Activated CD4-positive, alpha-beta T cell treated with anti-CD3 and anti-CD28 coated beads, Interleukin-2, amount 10 ng/mL, durations not matched to agents 24 days and 14 days (primary cell): ENCODE results near the gene WNK1. TPM values are rescaled to one million over a fixed set of nuclear protein-coding genes. Genes with fewer than 3 reads are reported as not detected.
"Not testable (repeated sequence)": the region's sequence is repeated elsewhere in the genome, so short reads cannot be mapped to it uniquely, and the experiment has no call there.

ENCODE experiments used
- DNase-seq: peaks from one replicate; pipeline ENCODE4 v3.0.0; 2022
- H3K27ac Mint-ChIP-seq: one replicate; pipeline ENCODE4 v1.8.0; 2022; ENCODE audit warnings: mild to moderate bottlenecking, mixed read lengths
- H3K27me3 Mint-ChIP-seq: one replicate; pipeline ENCODE4 v1.8.0; 2022; ENCODE audit warnings: mixed read lengths
- H3K36me3 Mint-ChIP-seq: one replicate; pipeline ENCODE4 v1.8.0; 2022; ENCODE audit warnings: low read depth, mild to moderate bottlenecking, mixed read lengths
- H3K4me1 Mint-ChIP-seq: one replicate; pipeline ENCODE4 v1.8.0; 2021; ENCODE audit warnings: mixed read lengths
- H3K4me3 Mint-ChIP-seq: one replicate; pipeline ENCODE4 v1.8.0; 2022; ENCODE audit warnings: mild to moderate bottlenecking, moderate library complexity, mixed read lengths
- H3K9me3 Mint-ChIP-seq: one replicate; pipeline ENCODE4 v1.8.0; 2021; ENCODE audit warnings: mixed read lengths
- intact Hi-C: fragments of 100-400 bp; cut with micrococcal nuclease; formaldehyde crosslinking; loops from one replicate; pipeline ENCODE4 v1.15.1; 2023
- total RNA-seq: library from RNA; stranded (reverse); gene quantifications from 2 replicates; pipeline ENCODE4 v1.2.3, GENCODE V29; 2022

Gene WNK1
- total RNA-seq, 1 donor from 2014 or later, result 156 TPM

DNA sequence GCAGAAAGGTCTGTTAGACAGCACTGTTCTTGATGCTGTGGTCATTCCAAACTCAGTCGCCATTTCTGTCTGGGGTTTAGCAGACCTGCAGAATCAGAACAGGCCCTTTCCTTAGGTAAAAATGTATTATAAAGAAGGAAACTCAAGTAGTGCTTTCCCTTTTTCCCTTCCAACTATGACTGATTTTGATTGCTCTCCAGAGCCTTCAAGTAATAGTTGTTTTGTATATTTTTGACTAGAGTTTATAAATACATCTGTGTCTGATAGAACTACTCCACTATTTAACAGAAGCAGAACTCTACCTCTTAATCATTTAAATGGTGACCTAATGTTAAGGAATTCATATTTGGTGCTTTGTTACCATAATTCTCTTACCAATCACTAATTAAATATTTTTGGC, 74.0 kb downstream of the WNK1 start:
- Mint-ChIP-seq H3K27ac (no peak overlapping the region), H3K36me3 (peaks cover 38% of the 10 kb centered on the region), H3K4me1 (peaks cover 25% of the 10 kb centered on the region), H3K4me3 (no peak overlapping the region), H3K27me3 (no peaks in the 10 kb centered on the region), H3K9me3 (peaks cover 6% of the 10 kb centered on the region)
- no peak for DNase-seq
- intact Hi-C loops, result no loop called here

DNA sequence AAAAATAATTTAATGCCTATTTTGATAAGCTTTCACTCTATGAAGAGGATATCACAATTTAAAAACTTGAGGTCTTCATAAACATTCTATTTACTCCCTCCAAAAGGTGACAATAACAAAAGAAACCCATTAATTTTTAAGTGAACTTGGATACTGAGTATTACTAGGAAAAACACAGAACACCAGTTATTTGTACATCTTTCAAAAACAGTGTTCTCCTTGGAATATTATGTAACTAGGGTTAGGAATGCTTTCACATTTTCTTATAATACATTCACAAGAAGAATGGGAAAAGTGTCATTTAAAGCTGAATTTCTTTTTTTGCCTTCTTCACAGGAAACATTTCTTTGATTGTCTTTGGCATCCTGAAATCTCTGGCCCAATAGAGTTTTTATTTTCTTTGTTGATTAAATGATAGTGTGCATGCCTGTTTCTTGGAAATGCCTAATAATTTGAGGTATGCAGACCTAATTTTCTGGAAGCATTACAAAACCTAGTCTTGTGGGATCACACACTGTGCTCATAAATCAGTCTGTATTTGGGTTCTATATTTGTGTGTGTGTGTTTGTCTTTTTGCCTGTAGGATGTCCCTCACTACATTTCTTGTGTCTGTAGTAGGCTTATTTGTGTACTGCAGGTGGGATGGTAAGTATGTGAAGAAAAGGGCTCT, 76.5 kb downstream of the WNK1 start:
- H3K9me3 Mint-ChIP-seq, result no peaks in the 10 kb centered on the region

DNA sequence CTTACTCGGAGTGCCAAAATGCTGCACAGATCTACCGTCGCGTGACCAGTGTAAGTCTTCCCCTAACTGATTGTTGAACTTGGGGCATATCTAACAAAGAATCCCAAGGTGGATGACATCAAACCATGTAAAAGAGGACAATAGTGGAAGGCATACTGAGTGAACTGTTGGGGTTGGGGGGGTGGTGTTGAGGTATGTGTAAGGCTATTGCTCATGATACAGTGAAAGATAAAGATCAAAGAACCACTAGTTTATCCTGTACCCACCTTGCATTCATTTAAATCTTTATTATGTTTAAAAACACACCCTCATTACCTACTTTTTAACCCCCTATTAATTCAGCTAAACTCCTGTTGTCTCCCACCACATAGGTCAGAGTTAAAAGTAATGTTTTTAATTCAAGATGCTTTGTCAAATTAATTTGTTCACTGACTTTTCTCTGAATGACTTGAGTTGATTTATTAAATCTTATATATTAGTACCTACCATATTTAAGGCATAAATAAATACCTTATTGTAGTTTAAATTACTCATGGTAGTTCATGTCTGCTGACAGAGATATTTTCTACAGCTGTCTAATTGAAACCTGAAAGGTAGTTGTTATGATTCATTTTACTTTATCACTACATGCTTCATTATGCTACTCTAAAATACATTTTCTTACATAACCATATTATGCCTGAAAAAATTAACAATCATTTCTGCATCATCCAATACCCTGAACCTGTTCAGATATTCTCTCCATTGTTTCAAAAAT, 77.9 kb downstream of the WNK1 start:
- Mint-ChIP-seq H3K36me3 (peaks cover 50% of the 10 kb centered on the region), H3K9me3 (no peaks in the 10 kb centered on the region), H3K27ac (no peak overlapping the region), H3K4me3 (no peak overlapping the region), H3K4me1 (peaks cover 15% of the 10 kb centered on the region), H3K27me3 (no peaks in the 10 kb centered on the region)
- intact Hi-C loops, result no loop called here
- no peak for DNase-seq

More for the DNA sequence above, 76.5 kb downstream of the WNK1 start:
- intact Hi-C loops, result no loop called here
- no peak overlapping the region for H3K4me3 Mint-ChIP-seq
- DNase-seq, result no peak
- peaks cover 42% of the 10 kb centered on the region for H3K36me3 Mint-ChIP-seq
- H3K27me3 Mint-ChIP-seq, result no peaks in the 10 kb centered on the region
- peaks cover 13% of the 10 kb centered on the region for H3K4me1 Mint-ChIP-seq
- H3K27ac Mint-ChIP-seq, result no peak overlapping the region

DNA sequence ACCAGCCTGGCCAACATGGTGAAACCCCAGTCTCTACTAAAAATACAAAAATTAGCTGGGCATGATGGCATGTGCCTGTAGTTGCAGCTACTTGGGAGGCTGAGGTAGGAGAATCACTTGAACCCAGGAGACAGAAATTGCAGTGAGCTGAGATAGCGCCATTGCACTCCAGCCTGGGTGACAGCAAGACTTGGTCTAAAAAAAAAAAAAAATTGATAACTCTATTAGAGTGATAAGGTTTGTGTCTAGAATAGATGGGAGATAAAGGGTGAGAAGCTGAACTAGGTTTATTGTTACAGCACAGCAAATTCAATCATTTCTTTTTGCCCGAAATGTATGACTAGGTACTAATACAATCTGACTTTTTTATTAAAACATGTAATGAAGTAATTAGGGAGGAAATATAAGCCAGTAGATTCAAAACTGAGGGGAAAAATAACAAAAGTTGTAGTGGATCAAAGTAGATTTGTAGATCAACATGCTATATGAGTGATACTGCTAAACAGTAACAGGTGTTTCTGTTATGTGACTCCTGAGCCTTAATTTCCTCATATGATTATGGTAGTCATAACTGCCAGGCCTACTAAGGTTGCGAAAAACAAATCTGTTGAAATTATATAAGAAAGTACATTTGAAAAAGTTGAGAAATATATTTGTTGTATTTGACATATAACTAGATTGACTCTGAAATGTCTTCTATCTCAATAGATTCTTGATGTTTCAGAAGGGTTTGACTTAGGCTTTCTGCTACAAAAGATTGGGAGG, 83.6 kb downstream of the WNK1 start:
- intact Hi-C loops, result no loop called here
- Mint-ChIP-seq H3K9me3 (no peaks in the 10 kb centered on the region), H3K4me1 (peaks cover 11% of the 10 kb centered on the region), H3K4me3 (no peak overlapping the region), H3K27me3 (no peaks in the 10 kb centered on the region), H3K27ac (no peak overlapping the region), H3K36me3 (peaks cover 36% of the 10 kb centered on the region)
- DNase-seq, result no peak

DNA sequence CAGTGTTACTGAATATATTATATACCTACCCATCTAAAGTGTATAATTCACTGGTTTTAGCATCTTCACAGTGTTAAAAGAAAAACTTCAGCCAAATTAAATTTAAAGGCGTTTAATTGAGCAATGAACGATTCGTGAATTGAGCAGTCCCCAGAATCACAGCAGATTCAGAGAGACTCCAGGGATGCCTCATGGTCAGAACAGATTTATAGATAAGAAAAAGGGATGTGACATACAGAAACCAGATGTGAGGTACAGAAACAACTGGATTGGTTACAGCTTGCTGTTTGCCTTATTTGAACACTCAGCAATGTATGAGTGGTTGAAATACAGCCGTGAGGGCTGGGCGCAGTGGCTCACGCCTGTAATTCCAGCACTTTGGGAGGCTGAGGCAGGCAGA, 84.6 kb downstream of the WNK1 start:
- H3K9me3 Mint-ChIP-seq, result no peaks in the 10 kb centered on the region
- no peak overlapping the region for H3K27ac Mint-ChIP-seq
- H3K36me3 Mint-ChIP-seq, result peaks cover 35% of the 10 kb centered on the region
- no peak overlapping the region for H3K4me3 Mint-ChIP-seq
- peaks cover 11% of the 10 kb centered on the region for H3K4me1 Mint-ChIP-seq
- no peaks in the 10 kb centered on the region for H3K27me3 Mint-ChIP-seq
- DNase-seq, result no peak
- intact Hi-C loops, result no loop called here

DNA sequence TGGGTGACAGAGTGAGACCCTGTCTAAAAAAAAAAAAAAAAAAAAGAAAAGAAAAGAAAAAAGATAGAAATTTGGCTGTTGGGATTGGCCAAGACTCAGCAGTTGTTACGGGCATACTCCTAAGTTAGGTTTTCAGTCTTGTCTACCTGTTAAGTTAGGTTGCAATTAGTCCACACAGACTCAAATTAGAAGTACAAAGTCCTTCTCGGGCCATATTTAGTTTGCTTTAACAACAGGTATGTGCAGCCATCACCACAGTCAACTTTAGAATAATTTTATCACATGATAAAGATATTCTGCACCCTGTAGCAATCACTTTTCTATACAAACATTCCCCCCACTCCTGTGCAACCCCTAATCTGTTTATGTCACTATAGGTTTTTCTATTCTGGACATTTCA, 85.2 kb downstream of the WNK1 start:
- H3K27ac Mint-ChIP-seq, result no peak overlapping the region
- peaks cover 13% of the 10 kb centered on the region for H3K4me1 Mint-ChIP-seq
- intact Hi-C loops, result no loop called here
- H3K9me3 Mint-ChIP-seq, result no peaks in the 10 kb centered on the region
- no peak overlapping the region for H3K4me3 Mint-ChIP-seq
- H3K36me3 Mint-ChIP-seq, result peaks cover 34% of the 10 kb centered on the region
- no peak for DNase-seq
- no peaks in the 10 kb centered on the region for H3K27me3 Mint-ChIP-seq

DNA sequence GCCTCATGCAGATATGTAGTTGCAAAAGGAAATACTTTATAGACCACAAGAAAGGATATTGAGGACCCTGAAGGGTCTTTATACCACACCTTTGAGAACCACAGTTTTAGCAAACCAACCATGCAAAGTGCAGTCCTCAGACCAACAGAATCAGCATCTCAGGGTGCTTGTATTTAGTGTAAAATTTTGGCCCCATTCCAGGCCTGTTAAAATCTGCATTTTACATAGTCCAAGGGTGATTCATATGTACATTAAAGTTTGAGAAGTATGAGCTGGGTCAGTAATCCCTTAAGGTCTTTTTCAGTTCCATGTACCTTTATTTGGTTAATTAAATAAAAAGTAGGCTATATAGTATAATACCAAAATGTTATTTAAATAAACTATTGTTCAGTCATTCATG, 91.2 kb downstream of the WNK1 start:
- no peaks in the 10 kb centered on the region for H3K27me3 Mint-ChIP-seq
- no peak for DNase-seq
- no peak overlapping the region for H3K27ac Mint-ChIP-seq
- H3K9me3 Mint-ChIP-seq, result no peaks in the 10 kb centered on the region
- no peak overlapping the region for H3K4me3 Mint-ChIP-seq
- H3K36me3 Mint-ChIP-seq, result peaks cover 25% of the 10 kb centered on the region
- intact Hi-C loops, result loop anchor here (10.0 kb wide), 1 partner anchor 101 kb away; the partner anchor contains the start of gene RAD52
- peaks cover 24% of the 10 kb centered on the region for H3K4me1 Mint-ChIP-seq

DNA sequence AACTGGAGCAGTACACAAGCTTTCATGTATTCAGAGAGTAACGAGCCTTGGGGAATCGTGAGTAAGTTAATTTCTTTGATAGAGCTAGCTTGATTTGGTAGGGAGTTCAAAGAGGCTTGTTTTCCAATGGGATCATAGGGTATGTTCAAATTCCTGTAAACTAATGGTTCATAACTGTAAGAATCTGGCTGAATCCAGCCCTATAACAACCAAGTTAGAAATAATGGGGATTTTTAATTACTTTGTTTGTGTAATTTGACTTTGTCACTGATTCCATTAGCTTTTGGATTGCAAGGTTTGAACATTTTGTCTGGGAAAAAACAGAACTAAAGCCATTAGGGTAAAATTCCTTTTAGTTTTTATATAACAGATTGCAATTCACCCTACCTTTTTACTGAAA, 94.0 kb downstream of the WNK1 start:
- intact Hi-C loops, result loop anchor here (5.0 to 10.0 kb wide), 2 partner anchors 98 to 746 kb away; partner anchors contain the start of genes FBXL14 and RAD52
- H3K4me3 Mint-ChIP-seq, result no peak overlapping the region
- DNase-seq, result no peak
- no peaks in the 10 kb centered on the region for H3K27me3 Mint-ChIP-seq
- H3K27ac Mint-ChIP-seq, result no peak overlapping the region
- H3K36me3 Mint-ChIP-seq, result peaks cover 26% of the 10 kb centered on the region
- H3K9me3 Mint-ChIP-seq, result no peaks in the 10 kb centered on the region
- peaks cover 34% of the 10 kb centered on the region for H3K4me1 Mint-ChIP-seq

DNA sequence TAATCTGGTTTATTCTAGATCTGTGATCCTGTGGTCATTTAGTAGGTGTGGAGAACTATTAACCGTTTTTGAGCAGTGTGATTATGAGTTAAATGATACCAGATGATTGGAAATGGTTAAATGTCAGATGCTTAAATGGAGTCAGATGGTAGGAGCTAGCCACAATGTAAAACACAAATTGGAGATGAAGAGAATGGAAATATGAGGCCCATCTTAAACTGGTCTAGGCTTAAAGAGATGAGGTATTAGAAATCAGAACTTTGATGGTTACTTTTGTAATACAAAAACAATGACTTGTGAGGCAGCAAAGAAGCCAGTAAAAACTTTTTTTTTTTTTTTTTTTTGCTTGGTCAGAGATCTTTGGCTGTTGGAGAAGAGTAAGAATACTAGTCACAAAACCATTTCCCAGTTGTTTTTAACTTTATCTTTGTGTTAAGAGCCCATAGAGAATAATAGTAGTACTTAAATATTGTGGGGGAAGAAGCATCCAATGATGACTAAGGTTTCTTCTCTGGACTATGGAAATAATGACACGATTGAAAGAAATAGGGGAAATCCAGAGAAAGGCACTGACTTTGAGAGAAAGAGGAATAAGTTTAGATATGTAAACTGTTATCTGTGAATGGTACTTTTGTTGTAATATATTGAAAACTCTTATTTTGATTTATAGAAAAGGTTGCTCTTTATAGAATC, 95.9 kb downstream of the WNK1 start:
- Mint-ChIP-seq H3K27ac (peak overlapping the region; percentile 87), H3K36me3 (peaks cover 26% of the 10 kb centered on the region), H3K27me3 (no peaks in the 10 kb centered on the region), H3K9me3 (no peaks in the 10 kb centered on the region), H3K4me1 (peaks cover 34% of the 10 kb centered on the region), H3K4me3 (peak overlapping the region; percentile 14)
- intact Hi-C loops, result loop anchor here (5.0 to 10.0 kb wide), 2 partner anchors 96 to 744 kb away; partner anchors contain the start of genes FBXL14 and RAD52
- DNase-seq, result no peak

DNA sequence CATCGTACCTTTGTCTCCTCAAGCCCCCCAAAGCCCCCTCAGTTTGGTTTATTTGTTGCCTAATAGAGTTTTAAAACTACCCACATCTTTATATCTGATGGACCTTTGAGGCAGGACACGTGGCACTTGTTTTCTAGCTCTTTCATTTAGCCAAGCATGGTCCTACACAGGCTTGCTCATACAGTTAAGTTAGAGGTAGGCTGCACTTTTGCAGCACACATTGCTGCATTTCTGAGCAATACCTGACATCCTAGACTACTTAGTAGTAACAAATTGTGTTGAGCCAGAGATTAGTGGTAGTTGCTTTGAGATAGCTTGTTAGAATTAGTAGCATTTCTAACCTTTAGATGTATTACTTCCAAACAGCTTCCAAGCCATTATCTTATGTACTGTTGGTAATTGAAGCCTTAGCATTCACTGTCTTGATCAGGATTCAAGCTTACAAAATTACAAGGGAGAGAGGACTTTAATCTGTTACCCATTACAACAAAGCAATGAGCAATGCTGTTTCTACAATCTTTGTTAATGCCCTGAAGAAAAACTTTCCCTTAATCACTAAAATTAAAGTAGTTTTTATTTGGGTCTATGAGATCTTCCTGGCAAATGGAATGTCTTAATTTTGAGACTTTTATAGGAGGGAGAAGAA, 96.6 kb downstream of the WNK1 start:
- H3K27ac Mint-ChIP-seq, result peak overlapping the region; percentile 87
- H3K4me3 Mint-ChIP-seq, result peak overlapping the region; percentile 6
- no peaks in the 10 kb centered on the region for H3K27me3 Mint-ChIP-seq
- no peaks in the 10 kb centered on the region for H3K9me3 Mint-ChIP-seq
- H3K4me1 Mint-ChIP-seq, result peaks cover 34% of the 10 kb centered on the region
- DNase-seq, result no peak
- peaks cover 25% of the 10 kb centered on the region for H3K36me3 Mint-ChIP-seq
- intact Hi-C loops, result loop anchor here (5.0 to 10.0 kb wide), 2 partner anchors 96 to 743 kb away; partner anchors contain the start of genes FBXL14 and RAD52

DNA sequence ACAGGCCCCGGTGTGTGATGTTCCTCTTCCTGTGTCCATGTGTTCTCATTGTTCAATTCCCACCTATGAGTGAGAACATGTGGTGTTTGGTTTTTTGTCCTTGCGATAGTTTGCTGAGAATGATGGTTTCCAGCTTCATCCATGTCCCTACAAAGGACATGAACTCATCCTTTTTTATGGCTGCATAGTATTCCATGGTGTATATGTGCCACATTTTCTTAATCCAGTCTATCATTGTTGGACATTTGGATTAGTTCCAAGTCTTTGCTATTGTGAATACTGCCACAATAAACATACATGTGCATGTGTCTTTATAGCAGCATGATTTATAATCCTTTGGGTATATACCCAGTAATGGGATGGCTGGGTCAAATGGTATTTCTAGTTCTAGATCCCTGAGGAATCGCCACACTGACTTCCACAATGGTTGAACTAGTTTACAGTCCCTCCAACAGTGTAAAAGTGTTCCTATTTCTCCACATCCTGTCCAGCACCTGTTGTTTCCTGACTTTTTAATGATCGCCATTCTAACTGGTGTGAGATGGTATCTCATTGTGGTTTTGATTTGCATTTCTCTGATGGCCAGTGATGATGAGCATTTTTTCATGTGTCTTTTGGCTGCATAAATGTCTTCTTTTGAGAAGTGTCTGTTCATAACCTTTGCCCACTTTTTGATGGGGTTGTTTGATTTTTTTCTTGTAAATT, 97.5 kb downstream of the WNK1 start:
- peaks cover 33% of the 10 kb centered on the region for H3K4me1 Mint-ChIP-seq
- not testable (repeated sequence) for H3K4me3 Mint-ChIP-seq, DNase-seq, H3K9me3 Mint-ChIP-seq, H3K27me3 Mint-ChIP-seq
- peak overlapping the region; percentile 34 for H3K27ac Mint-ChIP-seq
- peaks cover 23% of the 10 kb centered on the region for H3K36me3 Mint-ChIP-seq
- intact Hi-C loops, result loop anchor here (5.0 to 10.0 kb wide), 2 partner anchors 95 to 742 kb away; partner anchors contain the start of genes FBXL14 and RAD52

DNA sequence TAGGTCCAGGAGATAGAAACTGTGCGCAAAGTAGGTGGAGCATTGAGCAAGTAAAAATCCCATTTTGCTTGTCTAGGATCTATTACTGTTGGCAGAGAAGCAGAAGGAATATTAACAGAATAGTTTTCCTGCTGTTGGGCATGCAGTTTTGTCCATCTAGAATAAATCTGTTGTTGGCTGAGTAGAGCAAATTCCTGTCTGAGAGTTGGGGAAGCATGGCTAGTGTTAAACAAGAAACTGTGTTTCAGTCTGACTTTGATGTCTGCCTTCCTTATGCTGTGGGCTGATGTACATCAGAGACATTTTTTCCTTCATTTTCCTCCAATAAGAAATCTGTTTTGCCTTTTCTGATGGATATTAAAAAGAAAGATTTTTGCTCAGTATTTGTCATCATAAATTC, 99.0 kb downstream of the WNK1 start:
- peak overlapping the region; percentile 61 for H3K27ac Mint-ChIP-seq
- DNase-seq, result no peak

More for the DNA sequence above, 99.0 kb downstream of the WNK1 start:
- H3K36me3 Mint-ChIP-seq, result peaks cover 23% of the 10 kb centered on the region
- H3K4me3 Mint-ChIP-seq, result no peak overlapping the region
- H3K9me3 Mint-ChIP-seq, result no peaks in the 10 kb centered on the region
- peaks cover 31% of the 10 kb centered on the region for H3K4me1 Mint-ChIP-seq
- H3K27me3 Mint-ChIP-seq, result no peaks in the 10 kb centered on the region
- intact Hi-C loops, result no loop called here
